Astrocyte (in vitro differentiated cells and primary cell): ENCODE results near the gene RNF133.

Experiments
- EZH2 ChIP-seq: IDR thresholded peaks from 2 replicates; pipeline ENCODE4 v1.6.1; 2012; ENCODE audit warnings: mild to moderate bottlenecking, low read length, inconsistent platforms; ENCODE audit not compliant: insufficient read depth
- TF ChIP-seq, protein P1 (sequence below): IDR thresholded peaks from 2 replicates; pipeline ENCODE4 v1.5.1; 2011; ENCODE audit warnings: low read depth, mild to moderate bottlenecking, inconsistent platforms, low read length, moderate library complexity; ENCODE audit not compliant: insufficient read depth

- TF ChIP-seq, protein P1, sequence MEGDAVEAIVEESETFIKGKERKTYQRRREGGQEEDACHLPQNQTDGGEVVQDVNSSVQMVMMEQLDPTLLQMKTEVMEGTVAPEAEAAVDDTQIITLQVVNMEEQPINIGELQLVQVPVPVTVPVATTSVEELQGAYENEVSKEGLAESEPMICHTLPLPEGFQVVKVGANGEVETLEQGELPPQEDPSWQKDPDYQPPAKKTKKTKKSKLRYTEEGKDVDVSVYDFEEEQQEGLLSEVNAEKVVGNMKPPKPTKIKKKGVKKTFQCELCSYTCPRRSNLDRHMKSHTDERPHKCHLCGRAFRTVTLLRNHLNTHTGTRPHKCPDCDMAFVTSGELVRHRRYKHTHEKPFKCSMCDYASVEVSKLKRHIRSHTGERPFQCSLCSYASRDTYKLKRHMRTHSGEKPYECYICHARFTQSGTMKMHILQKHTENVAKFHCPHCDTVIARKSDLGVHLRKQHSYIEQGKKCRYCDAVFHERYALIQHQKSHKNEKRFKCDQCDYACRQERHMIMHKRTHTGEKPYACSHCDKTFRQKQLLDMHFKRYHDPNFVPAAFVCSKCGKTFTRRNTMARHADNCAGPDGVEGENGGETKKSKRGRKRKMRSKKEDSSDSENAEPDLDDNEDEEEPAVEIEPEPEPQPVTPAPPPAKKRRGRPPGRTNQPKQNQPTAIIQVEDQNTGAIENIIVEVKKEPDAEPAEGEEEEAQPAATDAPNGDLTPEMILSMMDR: no peak
- TF ChIP-seq EZH2: no peak
Observed at GRCh38 chr7:122691569-122692235, 7.2 kb downstream of the RNF133 start.
